Fibroblast of mammary gland (primary cell): ENCODE data around the gene CREB3L4.

Experiments used
- DNase-seq: peaks from one replicate; pipeline ENCODE4 v3.0.0-alpha.2; 2010; ENCODE audit warnings: low read depth
- H3K4me3 ChIP-seq: 2 replicates; pipeline ENCODE4 v1.5.1; 2011; ENCODE audit warnings: low read depth, mild to moderate bottlenecking, low read length, moderate library complexity; ENCODE audit not compliant: control insufficient read depth
- CTCF ChIP-seq: conservative IDR thresholded peaks from 2 replicates; pipeline ENCODE4 v1.5.1; 2011; ENCODE audit warnings: low read depth, low read length, inconsistent platforms; ENCODE audit not compliant: control insufficient read depth, insufficient read depth

CREB3L4 gene

GRCh38 chr1:153985941-153986761 is 18.4 kb downstream of the CREB3L4 start, which contains the start of gene RAB13:
RAB13 (minus strand) TSS chr1:153986339; CDS start chr1:153986236, 103 bp downstream.
- TF ChIP-seq CTCF = no peak
- H3K4me3 ChIP-seq = peak within 1 kb of the TSS; percentile 81
- peak; percentile 82 for DNase-seq

GRCh38 chr1:153987621-153988020 is 19.9 kb downstream of the CREB3L4 start:
- no peak overlapping the region for H3K4me3 ChIP-seq
- DNase-seq = no peak
- TF ChIP-seq CTCF = no peak

GRCh38 chr1:153990468-153991150 is 22.9 kb downstream of the CREB3L4 start, which contains the start of gene RPS27:
RPS27 (plus strand) TSS chr1:153990762; CDS start chr1:153990797, 35 bp downstream.
- peak within 1 kb of the TSS; percentile 93 for H3K4me3 ChIP-seq
- DNase-seq = peak; percentile 99
- no peak for TF ChIP-seq CTCF

- H3K4me3 ChIP-seq = peak overlapping the region; percentile 93
- TF ChIP-seq CTCF = no peak
Measured at GRCh38 chr1:153991151-153991630, 23.5 kb downstream of the CREB3L4 start.

GRCh38 chr1:153991806-153992205 is 24.1 kb downstream of the CREB3L4 start:
- no peak for TF ChIP-seq CTCF
- DNase-seq = no peak
- H3K4me3 ChIP-seq = peak overlapping the region; percentile 93

More at GRCh38 chr1:153991151-153991630, 23.5 kb downstream of the CREB3L4 start:
- no peak for DNase-seq

- H3K4me3 ChIP-seq = no peak overlapping the region
- TF ChIP-seq CTCF = no peak
- no peak for DNase-seq
Measured at GRCh38 chr1:153995202-153995601, 27.5 kb downstream of the CREB3L4 start.
